ENCODE results near the gene ACBD5. TPM values are rescaled to one million over a fixed set of nuclear protein-coding genes. Genes with fewer than 3 reads are reported as not detected.
"Not testable (repeated sequence)": the region's sequence is repeated elsewhere in the genome, so short reads cannot be mapped to it uniquely, and the experiment has no call there.

The ACBD5 gene
- total RNA-seq, 2 donors from 2014 or later: 13.6 to 18.1 TPM

DNA sequence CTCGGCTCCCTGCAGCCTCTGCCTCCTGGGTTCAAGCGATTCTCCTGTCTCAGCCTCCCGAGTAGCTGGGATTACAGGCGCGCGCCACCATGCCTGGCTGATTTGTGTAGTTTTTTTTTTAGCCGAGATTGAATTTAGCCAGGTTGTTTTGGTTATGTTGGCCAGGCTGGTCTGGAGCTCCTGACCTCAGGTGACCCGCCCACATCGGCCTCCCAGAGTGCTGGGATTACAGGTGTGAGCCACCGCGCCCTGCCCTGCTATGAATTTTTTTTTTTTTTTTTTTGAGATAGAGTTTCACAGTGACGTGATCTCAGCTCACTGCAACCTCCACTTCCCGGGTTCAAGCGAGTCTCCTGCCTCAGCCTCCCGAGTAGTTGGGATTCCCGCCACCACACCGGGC lies 84.0 kb downstream of the ACBD5 start:
- intact Hi-C loops (cut with DNase I): not testable (repeated sequence)

DNA sequence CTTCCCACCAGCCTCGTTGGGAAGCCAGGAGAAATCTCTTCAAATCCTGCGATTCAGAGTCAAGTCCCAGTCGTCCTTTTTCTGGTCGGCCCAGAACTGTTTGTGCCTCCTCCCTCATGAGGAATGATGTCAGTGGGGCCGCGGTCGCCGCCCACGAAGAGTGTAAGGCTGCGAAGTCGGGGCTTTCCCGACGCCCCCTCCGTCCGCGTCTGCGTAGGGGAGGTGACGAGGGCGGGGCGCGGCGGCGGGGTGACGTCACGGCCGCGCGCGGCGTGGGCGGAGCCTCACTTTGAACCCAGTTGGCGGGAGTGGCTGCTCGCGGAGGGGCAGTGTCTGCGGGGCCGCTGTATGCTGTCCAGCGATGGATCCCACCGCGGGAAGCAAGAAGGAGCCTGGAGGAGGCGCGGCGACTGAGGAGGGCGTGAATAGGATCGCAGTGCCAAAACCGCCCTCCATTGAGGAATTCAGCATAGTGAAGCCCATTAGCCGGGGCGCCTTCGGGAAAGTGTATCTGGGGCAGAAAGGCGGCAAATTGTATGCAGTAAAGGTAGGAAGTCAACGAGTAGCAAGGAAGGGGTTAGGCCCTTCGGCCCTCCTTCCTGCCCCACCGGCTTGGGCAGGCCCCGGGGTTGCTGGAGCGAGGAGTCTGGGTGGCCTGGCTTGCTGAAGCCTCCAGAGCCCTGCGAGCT lies 85.4 kb downstream of the ACBD5 start, which contains the start of gene MASTL:
Gene MASTL (plus strand): TSS at position 287 of the 689 bp plus-strand sequence. CDS start 75 bp downstream, at position 362.
- intact Hi-C loops (cut with DNase I): no loop called here

More for the DNA sequence above, 84.0 kb downstream of the ACBD5 start:
- not testable (repeated sequence) for DNase-seq (ENCODE audit: low spot score)

DNA sequence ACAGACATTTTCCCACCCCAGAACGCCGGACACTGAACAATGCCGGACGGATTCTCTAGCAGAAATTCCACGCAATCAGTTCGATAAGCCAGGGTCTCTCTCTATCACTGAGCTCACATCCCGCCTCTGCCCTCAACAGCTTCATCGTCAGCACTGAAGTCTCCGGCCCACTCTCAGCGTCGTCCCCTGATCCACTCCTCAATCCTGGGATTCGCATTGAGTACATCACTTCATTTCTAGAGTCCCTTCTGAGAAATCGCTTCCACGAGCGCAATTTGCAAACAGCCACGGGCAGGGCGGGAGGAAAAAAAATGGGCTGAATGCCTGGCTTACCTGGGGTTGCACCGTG lies 86.8 kb downstream of the ACBD5 start:
- intact Hi-C loops (cut with DNase I): no loop called here
- no peak for DNase-seq (ENCODE audit: low spot score)

More for the DNA sequence above, 85.4 kb downstream of the ACBD5 start, which contains the start of gene MASTL:
- peak; percentile 98 for DNase-seq (ENCODE audit: low spot score)

DNA sequence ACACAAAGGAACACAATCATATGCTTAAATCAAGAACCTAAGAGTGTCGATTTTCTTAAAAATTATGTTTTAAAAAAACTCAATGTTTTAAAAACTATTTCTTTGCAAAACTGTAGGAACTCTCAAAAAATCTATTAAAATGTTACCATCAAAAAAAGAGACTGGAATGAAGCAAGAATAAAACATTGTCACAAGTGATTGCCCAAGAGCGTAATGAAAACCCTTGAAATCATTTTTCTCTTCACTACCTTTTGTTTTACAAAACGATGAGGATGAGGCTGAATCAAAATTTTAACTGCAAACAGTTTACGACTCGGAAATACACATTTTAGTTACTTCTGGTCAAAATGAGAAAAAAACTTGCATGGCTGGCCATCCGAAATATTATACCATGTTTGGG lies 87.3 kb downstream of the ACBD5 start:
- intact Hi-C loops (cut with DNase I): no loop called here

DNA sequence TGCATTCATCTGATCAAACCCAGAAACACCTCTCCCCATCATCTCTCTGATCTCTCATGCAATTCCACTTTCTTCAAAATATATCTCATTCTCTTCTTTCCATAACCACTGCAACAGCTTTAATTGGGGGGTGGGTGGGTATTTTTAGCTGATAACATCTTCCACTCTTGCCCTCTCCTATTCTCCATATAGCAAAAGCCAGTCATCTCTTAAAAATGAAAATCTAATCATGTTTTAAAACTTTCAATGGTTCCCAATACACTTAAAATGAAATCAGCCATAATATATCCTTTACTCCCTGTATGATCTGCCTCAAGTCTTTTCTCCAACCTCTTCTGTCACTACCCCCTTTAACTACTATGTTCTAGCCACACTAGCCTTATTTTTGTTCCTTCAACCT lies 87.9 kb downstream of the ACBD5 start:
- no peak for DNase-seq (ENCODE audit: low spot score)
- intact Hi-C loops (cut with DNase I): no loop called here

More for the DNA sequence above, 87.3 kb downstream of the ACBD5 start:
- DNase-seq (ENCODE audit: low spot score): no peak

DNA sequence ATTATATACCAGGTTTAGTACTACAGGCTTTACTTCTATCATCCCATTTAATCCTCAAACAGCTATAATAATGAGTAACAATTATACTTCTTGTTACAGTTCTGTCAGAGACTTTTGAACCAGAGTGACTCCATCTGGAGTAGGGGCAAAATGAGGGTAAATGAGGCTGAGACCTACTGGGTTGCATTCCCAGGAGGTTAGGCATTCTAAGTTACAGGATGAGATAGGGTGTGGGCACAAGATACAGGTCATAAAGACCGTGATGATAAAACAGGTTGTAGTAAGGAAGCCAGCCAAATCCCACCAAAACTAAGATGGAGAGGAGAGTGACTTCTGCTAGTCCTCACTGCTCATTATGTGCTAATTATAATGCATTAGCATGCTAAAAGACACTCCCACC lies 90.3 kb downstream of the ACBD5 start:
- DNase-seq (ENCODE audit: low spot score): no peak
- intact Hi-C loops (cut with DNase I): no loop called here

DNA sequence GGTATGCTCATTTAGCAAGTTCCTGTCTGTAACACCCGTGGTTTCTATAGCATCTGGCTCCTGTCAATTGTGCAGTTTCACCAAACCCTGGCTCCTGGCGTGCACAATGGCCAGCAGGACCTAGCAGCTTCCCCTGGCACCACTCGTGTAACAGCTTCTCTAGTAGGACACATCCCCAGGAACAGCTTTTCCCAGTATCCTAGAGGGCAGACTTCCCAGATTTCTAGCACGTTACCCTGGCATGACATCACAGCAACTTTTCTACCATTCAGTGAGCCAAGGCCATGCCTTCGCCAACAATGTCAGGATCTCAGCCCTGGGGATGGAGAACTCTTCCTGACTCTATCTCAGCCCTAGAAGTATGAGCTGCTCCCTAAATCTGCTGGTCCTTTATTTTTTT lies 92.9 kb downstream of the ACBD5 start:
- DNase-seq (ENCODE audit: low spot score): no peak
- intact Hi-C loops (cut with DNase I): no loop called here

DNA sequence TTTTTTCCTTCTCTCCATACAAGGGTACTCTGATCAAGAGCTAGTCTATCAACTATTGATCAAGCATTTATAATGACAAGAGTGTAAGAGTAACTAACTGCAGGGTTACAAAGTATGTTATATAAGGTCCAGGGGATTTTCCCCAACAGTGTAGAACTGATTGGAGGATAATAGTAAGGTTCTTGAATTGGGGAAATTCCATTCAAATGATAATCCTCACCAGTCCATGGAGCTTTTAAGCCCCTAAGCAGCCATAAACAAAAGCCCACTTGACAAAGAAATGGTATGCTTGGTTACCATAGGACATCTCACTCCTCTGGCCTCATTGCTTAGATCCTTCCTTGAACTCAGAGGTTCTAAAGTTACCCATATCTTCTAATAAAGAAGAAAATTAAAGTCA lies 94.7 kb downstream of the ACBD5 start:
- intact Hi-C loops (cut with DNase I): no loop called here
- DNase-seq (ENCODE audit: low spot score): no peak

Other genes with a start within 250 kb of the ACBD5 start
- 1 to 10 TPM; 5.7 to 6.8 TPM for gene ANKRD26, start 140.3 kb downstream of the ACBD5 start, total RNA-seq
- gene YME1L1, start 86.4 kb downstream of the ACBD5 start, total RNA-seq: 10 to 100 TPM; 81.9 to 85.2 TPM
- 1 to 10 TPM; 7.0 to 9.6 TPM for gene MASTL, start 85.4 kb downstream of the ACBD5 start, total RNA-seq